ENCODE measurements around the gene PKNOX1. TPM values are rescaled to one million over a fixed set of nuclear protein-coding genes. Genes with fewer than 3 reads are reported as not detected.

The PKNOX1 gene
- total and polyA plus RNA-seq, 9 of the 15 experiments (the other 6 are each of a cell fraction or from before 2014, with no cell fraction given), result 8.8 to 25.9 (median 13.2) TPM

GRCh38 chr21:42973991-42974831 is at the start of gene PKNOX1 (continued):
- TF ChIP-seq, protein P1, sequence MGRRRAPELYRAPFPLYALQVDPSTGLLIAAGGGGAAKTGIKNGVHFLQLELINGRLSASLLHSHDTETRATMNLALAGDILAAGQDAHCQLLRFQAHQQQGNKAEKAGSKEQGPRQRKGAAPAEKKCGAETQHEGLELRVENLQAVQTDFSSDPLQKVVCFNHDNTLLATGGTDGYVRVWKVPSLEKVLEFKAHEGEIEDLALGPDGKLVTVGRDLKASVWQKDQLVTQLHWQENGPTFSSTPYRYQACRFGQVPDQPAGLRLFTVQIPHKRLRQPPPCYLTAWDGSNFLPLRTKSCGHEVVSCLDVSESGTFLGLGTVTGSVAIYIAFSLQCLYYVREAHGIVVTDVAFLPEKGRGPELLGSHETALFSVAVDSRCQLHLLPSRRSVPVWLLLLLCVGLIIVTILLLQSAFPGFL (CRISPR knock-in tag; IDR thresholded peaks at IDR 0.05), result no peak
- TF ChIP-seq ZNF316 (IDR thresholded peaks at IDR 0.05) (no peak; the same call in 1 of the 2 replicates), ZNF12 (CRISPR knock-in tag; IDR thresholded peaks at IDR 0.05) (no peak), ETV6 (IDR thresholded peaks at IDR 0.05; ENCODE audit: borderline replicate concordance in 1 of 2, low read depth in 2 of 2, low read length in 1 of 2) (no peak; a peak in 1 of 4 replicates), ETV6 (CRISPR knock-in tag; IDR thresholded peaks at IDR 0.05; ENCODE audit: borderline replicate concordance) (no peak), PML (IDR thresholded peaks at IDR 0.05; ENCODE audit: low read length) (no peak), ESRRB (CRISPR knock-in tag; IDR thresholded peaks at IDR 0.05; ENCODE audit: borderline replicate concordance) (no peak), ZNF609 (CRISPR knock-in tag; IDR thresholded peaks at IDR 0.05; ENCODE audit: borderline replicate concordance) (no peak), HLTF (IDR thresholded peaks at IDR 0.05) (no peak; the same call in 1 of the 2 replicates), KDM5B (IDR thresholded peaks at IDR 0.05; ENCODE audit: insufficient replicate concordance, low read depth, low read length) (peak; percentile 22), TARDBP (IDR thresholded peaks at IDR 0.05) (peak; percentile 57; the same call in 1 of the 2 replicates), WHSC1 (IDR thresholded peaks at IDR 0.05; ENCODE audit: low read length) (no peak), PATZ1 (CRISPR knock-in tag; IDR thresholded peaks at IDR 0.05; ENCODE audit: borderline replicate concordance) (no peak)
- TF ChIP-seq, protein P2, sequence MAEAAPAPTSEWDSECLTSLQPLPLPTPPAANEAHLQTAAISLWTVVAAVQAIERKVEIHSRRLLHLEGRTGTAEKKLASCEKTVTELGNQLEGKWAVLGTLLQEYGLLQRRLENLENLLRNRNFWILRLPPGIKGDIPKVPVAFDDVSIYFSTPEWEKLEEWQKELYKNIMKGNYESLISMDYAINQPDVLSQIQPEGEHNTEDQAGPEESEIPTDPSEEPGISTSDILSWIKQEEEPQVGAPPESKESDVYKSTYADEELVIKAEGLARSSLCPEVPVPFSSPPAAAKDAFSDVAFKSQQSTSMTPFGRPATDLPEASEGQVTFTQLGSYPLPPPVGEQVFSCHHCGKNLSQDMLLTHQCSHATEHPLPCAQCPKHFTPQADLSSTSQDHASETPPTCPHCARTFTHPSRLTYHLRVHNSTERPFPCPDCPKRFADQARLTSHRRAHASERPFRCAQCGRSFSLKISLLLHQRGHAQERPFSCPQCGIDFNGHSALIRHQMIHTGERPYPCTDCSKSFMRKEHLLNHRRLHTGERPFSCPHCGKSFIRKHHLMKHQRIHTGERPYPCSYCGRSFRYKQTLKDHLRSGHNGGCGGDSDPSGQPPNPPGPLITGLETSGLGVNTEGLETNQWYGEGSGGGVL (CRISPR knock-in tag; IDR thresholded peaks at IDR 0.05), result no peak
- TF ChIP-seq, protein P3, sequence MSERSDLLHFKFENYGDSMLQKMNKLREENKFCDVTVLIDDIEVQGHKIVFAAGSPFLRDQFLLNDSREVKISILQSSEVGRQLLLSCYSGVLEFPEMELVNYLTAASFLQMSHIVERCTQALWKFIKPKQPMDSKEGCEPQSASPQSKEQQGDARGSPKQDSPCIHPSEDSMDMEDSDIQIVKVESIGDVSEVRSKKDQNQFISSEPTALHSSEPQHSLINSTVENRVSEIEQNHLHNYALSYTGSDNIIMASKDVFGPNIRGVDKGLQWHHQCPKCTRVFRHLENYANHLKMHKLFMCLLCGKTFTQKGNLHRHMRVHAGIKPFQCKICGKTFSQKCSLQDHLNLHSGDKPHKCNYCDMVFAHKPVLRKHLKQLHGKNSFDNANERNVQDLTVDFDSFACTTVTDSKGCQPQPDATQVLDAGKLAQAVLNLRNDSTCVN (CRISPR knock-in tag; IDR thresholded peaks at IDR 0.05), result no peak

Measured in K562 (cell line).